ENCODE results near the gene MINAR1.

The MINAR1 gene

GRCh38 chr15:79472446-79472845 lies 40.3 kb downstream of the MINAR1 start:
- DNase-seq: no peak

- no peak for DNase-seq
Measured at GRCh38 chr15:79474252-79474651, 42.1 kb downstream of the MINAR1 start.

GRCh38 chr15:79475306-79475705 lies 43.2 kb downstream of the MINAR1 start:
- DNase-seq: no peak

- DNase-seq: no peak
Measured at GRCh38 chr15:79478108-79478507, 46.0 kb downstream of the MINAR1 start.

GRCh38 chr15:79479616-79480015 lies 47.5 kb downstream of the MINAR1 start:
- DNase-seq: no peak

GRCh38 chr15:79481793-79482192 lies 49.7 kb downstream of the MINAR1 start:
- DNase-seq: no peak

Data from CD4-positive, alpha-beta T cell treated with Interleukin-15 for 1 hour (primary cell).